GM18951 (cell line): ENCODE measurements around the gene OR2AP1.
"Not testable (repeated sequence)": the region's sequence is repeated elsewhere in the genome, so short reads cannot be mapped to it uniquely, and the experiment has no call there.

ENCODE experiments used
- POLR2A ChIP-seq: IDR thresholded peaks from 4 replicates; pipeline ENCODE4 v1.6.1; 2011; ENCODE audit warnings: mild to moderate bottlenecking; ENCODE audit not compliant: insufficient read length, insufficient read depth; ENCODE audit errors: extremely low read depth
- in situ Hi-C: fragments of 300-500 bp; cut with MboI; formaldehyde crosslinking; loops from one replicate; pipeline ENCODE4 v1.12.0; 2022; ENCODE audit warnings: low sequenced_read_pairs, mixed read lengths, inconsistent platforms; ENCODE audit not compliant: unreplicated experiment

The OR2AP1 gene

GRCh38 chr12:55572168-55572567 is at the start of gene OR2AP1:
Gene OR2AP1, plus strand, starts transcription at chr12:55572468. Its CDS starts 1,947 bp downstream, at chr12:55574415.
- no peak for TF ChIP-seq POLR2A
- in situ Hi-C loops, result no loop called here

DNA sequence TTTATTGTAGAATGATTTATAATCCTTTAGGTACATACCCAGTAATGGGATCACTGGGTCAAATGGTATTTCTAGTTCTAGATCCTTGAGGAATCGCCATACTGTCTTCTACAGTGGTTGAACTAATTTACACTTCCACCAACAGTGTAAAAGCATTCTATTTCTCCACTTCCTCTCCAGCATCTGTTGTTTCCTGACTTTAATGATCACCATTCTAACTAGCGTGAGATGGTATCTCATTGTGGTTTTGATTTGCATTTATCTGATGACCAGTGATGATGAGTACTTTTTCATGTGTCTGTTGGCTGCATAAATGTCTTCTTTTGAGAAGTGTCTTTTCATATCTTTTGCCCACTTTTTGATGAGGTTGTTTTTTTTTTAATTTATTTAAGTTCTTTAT is 24.0 kb upstream of the OR2AP1 start:
- in situ Hi-C loops, result not testable (repeated sequence)

- in situ Hi-C loops, result no loop called here
These were observed 23.5 kb upstream of the OR2AP1 start for GRCh38 chr12:55548756-55549155.

GRCh38 chr12:55549302-55549701 is 23.0 kb upstream of the OR2AP1 start, which contains the start of gene OR6C4:
Gene OR6C4, plus strand, starts transcription at chr12:55549602. Its CDS starts 1,625 bp downstream, at chr12:55551227.
- in situ Hi-C loops, result no loop called here
- no peak for TF ChIP-seq POLR2A

More at GRCh38 chr12:55548756-55549155, 23.5 kb upstream of the OR2AP1 start:
- no peak for TF ChIP-seq POLR2A

DNA sequence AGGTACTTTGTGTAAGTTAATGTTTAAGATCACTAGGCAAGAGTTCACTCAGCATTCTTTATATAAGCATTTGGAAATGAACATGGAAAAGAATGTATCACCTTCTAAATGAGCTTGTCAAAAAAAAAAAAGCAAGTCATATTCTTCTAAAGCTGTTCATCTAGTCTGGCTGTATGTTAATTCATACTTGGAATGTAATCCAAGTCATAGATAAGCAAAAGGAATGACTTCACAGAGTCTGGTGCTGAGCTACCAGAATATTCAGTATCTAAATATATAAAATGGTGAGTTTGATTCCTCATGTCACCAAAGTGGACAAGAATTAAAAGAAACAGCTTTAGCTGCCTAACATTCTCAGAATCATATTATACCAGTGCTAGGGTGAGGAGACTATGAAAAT is 18.0 kb upstream of the OR2AP1 start:
- in situ Hi-C loops, result no loop called here
- no peak for TF ChIP-seq POLR2A

DNA sequence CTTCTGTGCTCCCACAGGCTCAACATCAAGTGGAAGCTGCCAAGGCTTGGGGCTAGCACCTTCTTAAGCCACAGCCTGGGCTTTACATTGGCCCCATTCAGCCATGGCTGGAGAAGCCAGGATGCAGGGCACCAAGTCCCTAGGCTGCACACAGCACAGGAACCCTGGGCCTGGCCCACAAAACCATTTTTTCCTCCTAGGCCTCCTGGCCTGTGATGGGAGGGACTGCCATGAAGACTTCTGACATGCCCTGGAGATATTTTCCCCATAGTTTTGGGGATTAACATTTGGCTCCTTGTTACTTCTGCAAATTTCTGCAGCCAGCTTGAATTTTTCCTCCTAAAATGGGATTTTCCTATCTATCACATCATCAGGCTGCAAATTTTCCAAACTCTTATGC is 2.2 kb upstream of the OR2AP1 start:
- in situ Hi-C loops, result not testable (repeated sequence)

GRCh38 chr12:55570689-55571088 is 1.6 kb upstream of the OR2AP1 start:
- in situ Hi-C loops, result not testable (repeated sequence)

DNA sequence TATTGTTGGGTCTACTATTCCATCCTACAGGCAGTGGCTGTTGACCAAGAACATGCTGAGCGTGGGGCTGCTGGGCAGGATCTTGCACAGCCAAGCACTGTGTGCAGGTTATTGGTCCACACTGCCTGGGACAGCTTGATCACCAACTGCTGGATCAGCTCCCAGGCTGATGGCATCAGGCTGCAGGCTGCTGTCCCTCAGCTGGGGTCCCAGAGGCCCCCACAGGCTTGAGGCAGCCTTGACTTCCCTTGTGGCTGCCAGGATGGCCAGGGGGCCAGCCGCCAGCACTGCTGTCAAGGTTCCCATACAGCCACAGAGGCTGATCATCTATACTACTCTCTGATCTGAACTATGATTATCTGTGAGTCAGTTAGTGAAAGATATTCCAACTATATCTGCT is 9.8 kb downstream of the OR2AP1 start:
- in situ Hi-C loops, result no loop called here
- no peak for TF ChIP-seq POLR2A

DNA sequence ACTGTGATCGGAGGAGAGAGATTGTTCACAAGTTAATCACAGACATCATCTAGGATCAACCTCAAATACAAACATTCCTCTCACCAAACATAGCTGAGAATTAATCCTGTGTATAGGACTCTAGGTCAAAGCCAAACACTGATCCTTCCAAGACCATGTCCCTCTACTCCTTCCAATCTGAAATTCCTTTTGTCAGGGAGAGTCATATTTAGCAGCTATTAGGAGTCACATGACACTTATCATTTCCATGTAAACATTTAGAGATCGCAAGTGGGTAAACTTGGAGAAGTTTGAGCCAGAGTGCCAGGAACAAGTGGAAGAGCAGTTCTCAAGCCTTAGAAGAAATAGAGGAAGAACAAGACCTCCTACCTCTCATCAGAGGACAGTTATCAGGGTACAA is 13.5 kb downstream of the OR2AP1 start:
- TF ChIP-seq POLR2A, result no peak
- in situ Hi-C loops, result no loop called here

GRCh38 chr12:55590152-55590551 is 17.9 kb downstream of the OR2AP1 start:
- in situ Hi-C loops, result not testable (repeated sequence)

GRCh38 chr12:55607821-55608594 is 35.7 kb downstream of the OR2AP1 start:
- TF ChIP-seq POLR2A, result no peak
- in situ Hi-C loops, result no loop called here

- no peak for TF ChIP-seq POLR2A
- in situ Hi-C loops, result loop anchor here (10.0 kb wide), 1 partner anchor 416 kb away; no protein-coding TSS in a partner anchor
These were observed 38.3 kb downstream of the OR2AP1 start for GRCh38 chr12:55610598-55610997.

DNA sequence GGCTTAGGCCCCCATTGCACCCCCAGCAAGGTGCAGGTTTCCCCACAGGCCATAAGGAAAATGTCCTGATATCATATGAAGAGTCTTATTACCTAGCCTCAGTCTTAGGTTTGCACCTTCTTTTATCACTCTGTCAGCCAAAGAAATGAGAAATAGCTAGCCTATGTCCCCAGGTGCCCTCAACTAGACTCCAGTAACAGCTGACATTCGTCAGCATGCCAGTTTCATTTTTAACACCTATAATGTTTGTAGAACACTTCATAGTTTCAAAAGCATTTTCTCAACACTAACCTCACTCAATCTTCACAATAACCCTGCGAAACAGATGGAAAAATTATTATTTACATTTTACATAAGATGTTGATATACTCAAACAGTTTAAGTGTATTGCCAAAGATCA is 40.4 kb downstream of the OR2AP1 start:
- no peak for TF ChIP-seq POLR2A
- in situ Hi-C loops, result loop anchor here (10.0 kb wide), 1 partner anchor 418 kb away; no protein-coding TSS in a partner anchor

DNA sequence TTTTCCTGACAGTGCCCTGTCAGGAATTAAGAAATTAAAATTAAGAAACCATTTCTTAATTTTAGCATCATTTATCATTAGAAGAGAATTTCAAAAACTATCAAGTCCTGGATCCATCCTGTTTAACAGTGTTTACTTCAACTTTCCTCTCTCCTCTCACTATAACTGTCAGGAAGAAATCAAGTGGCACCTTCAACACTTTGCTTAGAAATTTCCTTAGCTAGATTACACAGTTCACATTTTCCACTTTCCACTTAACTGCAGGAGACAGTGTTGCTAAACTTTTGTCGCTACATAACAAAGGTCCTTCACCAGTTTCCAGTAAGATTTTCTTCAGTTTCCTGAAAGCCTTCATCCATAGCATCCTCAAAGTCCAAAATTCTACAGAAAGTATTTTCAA is 42.5 kb downstream of the OR2AP1 start:
- TF ChIP-seq POLR2A, result no peak
- in situ Hi-C loops, result loop anchor here (10.0 kb wide), 1 partner anchor 420 kb away; no protein-coding TSS in a partner anchor
